Measurements from ENCODE around the gene TTC16. TPM values are rescaled to one million over a fixed set of nuclear protein-coding genes. Genes with fewer than 3 reads are reported as not detected.

The TTC16 gene
- total and polyA plus RNA-seq, 2 of the 8 experiments (the other 6 are each of a cell fraction or from before 2014, with no cell fraction given), result 0.03 TPM; not detected in 1

- TF ChIP-seq, protein P1, sequence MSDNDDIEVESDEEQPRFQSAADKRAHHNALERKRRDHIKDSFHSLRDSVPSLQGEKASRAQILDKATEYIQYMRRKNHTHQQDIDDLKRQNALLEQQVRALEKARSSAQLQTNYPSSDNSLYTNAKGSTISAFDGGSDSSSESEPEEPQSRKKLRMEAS (IDR thresholded peaks at IDR 0.05), result no peak
- TF ChIP-seq SUZ12 (IDR thresholded peaks at IDR 0.05; ENCODE audit: low read length) (no peak), SIX5 (IDR thresholded peaks at IDR 0.05; ENCODE audit: low read depth, low read length) (no peak)
Measured at GRCh38 chr9:127761061-127761460, 45.2 kb downstream of the TTC16 start (continued).
